GM18870 (cell line): ENCODE data around the gene PMPCB.

Source experiments
- ATAC-seq: cut with Tn5 transposase; IDR thresholded peaks from one replicate; pipeline ENCODE4 v1.9.1; 2021; ENCODE audit warnings: moderate library complexity; ENCODE audit not compliant: unreplicated experiment

The PMPCB gene

DNA sequence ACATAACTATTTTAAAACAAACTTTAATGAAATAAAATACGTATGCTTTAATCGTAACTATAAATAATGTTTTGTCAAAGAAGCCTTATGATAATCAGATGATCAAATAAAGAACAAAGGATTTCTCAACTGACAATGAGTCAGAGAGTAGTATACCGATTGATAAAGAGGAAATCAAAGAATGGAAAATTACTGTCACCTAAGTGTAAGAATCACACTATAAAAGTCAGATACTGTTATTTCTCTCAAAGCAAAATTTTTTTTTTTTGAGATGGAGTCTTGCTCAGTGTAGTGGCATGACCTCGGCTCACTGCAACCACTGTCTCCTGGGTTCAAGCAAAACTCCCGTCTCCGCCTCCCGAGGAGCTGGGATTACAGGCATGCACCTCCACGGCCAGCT is 28.5 kb downstream of the PMPCB start:
- ATAC-seq: no peak

DNA sequence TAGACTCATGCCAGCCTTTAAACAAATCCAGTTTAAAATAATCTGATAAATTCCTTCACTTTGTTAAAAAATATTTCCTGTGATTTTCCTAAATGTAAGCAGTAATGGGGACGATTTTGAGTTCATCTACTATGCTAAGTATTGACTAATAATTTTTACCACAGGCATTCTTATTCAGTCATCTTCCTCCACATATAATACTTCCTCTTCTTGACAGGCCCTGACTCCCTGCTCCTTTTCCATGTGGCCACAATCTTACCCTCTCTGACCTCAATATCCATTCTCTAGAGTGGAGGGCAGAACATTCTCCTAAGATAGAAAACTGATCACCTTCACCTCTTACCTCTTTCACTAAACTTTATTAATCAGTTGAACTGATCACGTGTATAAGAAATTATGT is 39.5 kb downstream of the PMPCB start:
- no peak for ATAC-seq

- no peak for ATAC-seq
These were observed 41.6 kb downstream of the PMPCB start for GRCh38 chr7:103338864-103339263.

DNA sequence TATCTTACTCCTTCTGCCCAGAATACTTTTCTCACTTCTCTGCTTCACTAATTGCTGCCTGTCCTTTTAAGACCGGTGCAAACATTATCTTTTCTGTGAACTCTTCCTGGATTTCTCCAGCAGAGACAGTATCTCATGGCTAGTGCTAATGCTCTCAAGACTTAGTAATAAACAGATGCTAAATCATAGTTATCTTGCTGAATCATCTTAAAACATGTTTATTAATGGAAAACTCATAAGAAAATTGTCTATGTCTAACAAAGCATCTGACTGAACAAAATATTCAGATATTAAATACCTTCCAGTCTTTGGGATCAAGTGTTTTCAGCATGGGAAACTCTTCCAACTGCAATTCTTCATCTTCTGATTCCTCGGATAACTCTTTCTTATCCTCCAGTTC is 44.2 kb downstream of the PMPCB start:
- no peak for ATAC-seq

- no peak for ATAC-seq
These were observed 46.1 kb downstream of the PMPCB start for GRCh38 chr7:103343332-103343731.

DNA sequence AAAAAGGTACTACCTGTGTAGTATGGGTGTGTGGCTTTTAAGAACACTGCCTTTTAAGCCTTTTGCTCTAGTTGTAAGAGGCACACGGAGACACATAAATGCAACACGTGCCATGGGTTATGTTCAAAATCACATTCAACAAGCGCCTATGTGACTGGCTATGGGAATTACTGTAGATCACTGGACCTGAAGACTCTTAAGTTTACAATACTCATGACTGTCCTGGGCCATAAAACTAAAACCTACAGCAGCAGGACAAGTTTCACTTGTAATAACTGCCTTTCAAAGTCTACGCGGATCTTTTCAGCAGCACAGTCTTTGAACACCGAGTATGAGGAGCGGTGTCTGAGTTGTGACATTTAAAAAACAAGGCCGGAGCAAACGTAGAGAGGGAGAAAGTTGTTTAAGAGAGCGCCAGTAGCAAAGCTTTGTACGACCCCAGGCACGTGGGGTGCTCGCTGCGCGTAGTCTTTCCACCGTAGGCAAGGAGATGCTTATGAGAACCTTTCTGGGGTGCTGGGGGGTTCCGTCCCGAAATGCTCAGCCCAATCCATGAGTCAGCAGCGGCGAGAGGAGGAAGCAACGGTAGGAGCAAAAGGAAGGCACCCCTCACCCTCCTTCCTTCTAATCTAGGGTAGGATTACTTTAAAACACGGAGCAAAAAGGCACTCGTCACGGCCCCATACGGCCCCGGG is 46.7 kb downstream of the PMPCB start:
- ATAC-seq: peak; percentile 1

DNA sequence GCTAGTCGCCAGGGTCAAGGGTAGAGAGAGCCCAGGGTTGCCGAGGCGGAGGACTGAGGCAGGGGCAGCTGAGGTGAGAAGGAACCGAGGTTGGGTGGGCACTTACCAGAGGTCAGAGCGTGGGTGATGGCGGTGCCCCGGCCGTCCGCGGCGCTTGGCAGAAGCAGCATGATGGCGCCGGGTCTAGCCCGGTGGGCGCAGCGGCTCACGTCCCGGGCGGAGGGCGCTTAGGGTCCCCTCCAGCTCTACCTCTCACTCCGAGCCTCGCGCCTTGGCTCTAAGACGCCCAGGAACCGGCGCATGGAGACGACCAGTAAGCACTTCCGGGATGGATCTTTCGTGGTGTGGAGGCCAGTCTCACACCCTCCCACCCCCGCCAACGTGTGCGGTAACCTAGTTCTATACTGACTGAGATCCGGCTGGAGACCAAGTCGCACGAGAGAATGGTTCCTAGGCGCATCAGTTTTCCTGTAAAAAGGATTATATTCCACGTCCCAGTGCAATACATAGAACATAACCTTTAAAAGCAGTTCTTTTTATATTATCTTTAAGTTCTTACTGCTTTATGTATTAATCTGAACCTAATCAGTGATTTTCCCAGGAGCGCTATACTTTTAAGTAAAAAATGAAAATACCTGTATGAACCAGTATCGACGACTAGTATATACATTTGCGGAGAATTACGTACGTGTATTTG is 47.4 kb downstream of the PMPCB start, which contains the start of gene DNAJC2:
Gene DNAJC2, minus strand, starts transcription at position 315 of the 697 bp plus-strand sequence. Its CDS starts 145 bp downstream, at position 170.
- peak; percentile 74 for ATAC-seq

DNA sequence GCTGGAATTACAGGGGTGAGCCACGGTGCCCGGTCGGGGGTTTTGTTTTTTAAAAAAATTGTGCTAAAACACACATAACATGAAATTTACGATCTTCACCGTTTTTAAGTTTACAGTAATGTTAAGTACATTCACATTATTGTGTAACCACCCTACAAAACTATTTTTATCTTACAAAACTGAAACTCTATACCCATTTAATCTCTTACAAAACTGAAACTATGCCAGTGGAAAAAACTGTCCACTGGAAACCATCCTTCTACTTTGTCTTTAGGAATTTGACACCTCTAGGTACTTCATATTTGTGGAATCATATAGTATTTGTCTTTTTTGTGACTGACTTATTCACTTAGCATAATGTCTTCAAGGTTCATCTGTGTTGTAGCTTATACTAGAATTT is 49.2 kb downstream of the PMPCB start:
- ATAC-seq: no peak

- peak; percentile 65 for ATAC-seq
These were observed 50.5 kb downstream of the PMPCB start, which contains the start of gene PSMC2 for GRCh38 chr7:103347507-103348267. PSMC2 (plus strand) TSS chr7:103347643; CDS start chr7:103347712, 69 bp downstream.

DNA sequence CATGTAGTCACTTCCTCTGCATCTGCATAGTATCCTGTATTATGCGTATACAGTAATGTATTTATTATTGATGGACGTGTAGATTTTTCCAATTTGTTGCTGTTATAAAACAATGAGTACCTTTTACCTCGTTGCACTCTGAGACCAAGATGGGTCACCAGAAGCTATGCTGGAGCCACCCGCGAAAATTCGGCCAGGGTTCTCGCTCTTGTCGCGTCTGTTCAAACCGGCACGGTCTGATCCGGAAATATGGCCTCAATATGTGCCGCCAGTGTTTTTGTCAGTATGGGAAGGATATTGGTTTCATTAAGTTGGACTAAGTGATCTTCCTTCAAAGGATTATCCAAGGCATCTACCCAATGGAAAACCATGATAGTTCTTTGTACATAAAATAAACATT is 51.2 kb downstream of the PMPCB start:
- ATAC-seq: no peak

DNA sequence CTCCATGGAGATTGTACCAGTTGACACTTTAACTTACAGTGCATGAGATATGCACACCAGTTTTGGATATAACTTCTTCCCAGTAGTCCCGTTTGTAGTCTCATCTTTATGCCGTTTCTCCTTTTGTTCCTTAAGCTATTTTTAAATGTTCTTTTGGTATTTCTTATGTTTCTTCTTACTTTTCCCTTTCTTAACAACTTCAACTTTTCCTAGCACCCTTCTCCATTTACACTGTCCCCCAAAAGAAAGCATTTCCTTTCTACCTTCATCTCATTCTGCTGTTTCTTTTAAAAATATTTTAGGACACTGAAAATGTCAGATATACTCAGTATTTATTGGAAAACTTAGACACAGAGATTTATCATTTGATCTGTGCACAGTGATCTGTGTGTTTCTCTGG is 51.7 kb downstream of the PMPCB start:
- ATAC-seq: no peak

DNA sequence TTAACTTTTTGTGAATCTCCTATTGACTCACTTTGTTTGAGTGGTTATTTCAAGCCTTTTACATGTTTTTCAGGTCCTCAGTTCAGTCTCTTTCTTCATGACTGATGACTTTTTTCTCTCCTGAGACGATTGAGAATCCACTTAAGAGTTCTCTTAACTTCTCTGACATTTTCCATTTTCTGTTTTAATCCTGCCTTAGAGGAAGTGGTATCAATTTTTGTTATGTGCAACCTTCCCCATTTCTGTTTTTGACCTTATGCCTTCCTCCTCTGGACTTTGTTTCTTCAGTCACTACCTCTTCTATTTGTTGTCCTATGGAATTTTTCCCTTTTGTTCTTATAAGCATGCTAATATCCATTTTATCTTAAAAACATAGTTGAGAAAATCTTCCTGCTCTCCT is 52.6 kb downstream of the PMPCB start:
- no peak for ATAC-seq
